IPS-18a (cell line): ENCODE data around the gene IST1.
A peak's percentile ranks its signal among the peaks of the same experiment; 100 is the strongest.

Experiments used
- H3K27ac ChIP-seq: one replicate; pipeline ENCODE4 v1.5.1; 2013; ENCODE audit warnings: low read length
- H3K27me3 ChIP-seq: one replicate; pipeline ENCODE4 v1.6.1; 2013; ENCODE audit warnings: mild to moderate bottlenecking, low read length; ENCODE audit not compliant: control insufficient read depth, insufficient read depth
- H3K36me3 ChIP-seq: one replicate; pipeline ENCODE4 v1.6.1; 2013; ENCODE audit warnings: low read depth, low read length; ENCODE audit not compliant: control insufficient read depth
- H3K4me1 ChIP-seq: one replicate; pipeline ENCODE4 v1.6.1; 2013; ENCODE audit warnings: low read depth, low read length; ENCODE audit not compliant: control insufficient read depth
- H3K4me3 ChIP-seq: one replicate; pipeline ENCODE4 v1.5.1; 2013; ENCODE audit warnings: low read length
- H3K9ac ChIP-seq: one replicate; pipeline ENCODE4 v1.6.1; 2013; ENCODE audit warnings: mild to moderate bottlenecking, low read length, moderate library complexity
- H3K9me3 ChIP-seq: one replicate; pipeline ENCODE4 v1.6.1; 2013; ENCODE audit warnings: low read depth, low read length; ENCODE audit not compliant: control insufficient read depth

The IST1 gene

DNA sequence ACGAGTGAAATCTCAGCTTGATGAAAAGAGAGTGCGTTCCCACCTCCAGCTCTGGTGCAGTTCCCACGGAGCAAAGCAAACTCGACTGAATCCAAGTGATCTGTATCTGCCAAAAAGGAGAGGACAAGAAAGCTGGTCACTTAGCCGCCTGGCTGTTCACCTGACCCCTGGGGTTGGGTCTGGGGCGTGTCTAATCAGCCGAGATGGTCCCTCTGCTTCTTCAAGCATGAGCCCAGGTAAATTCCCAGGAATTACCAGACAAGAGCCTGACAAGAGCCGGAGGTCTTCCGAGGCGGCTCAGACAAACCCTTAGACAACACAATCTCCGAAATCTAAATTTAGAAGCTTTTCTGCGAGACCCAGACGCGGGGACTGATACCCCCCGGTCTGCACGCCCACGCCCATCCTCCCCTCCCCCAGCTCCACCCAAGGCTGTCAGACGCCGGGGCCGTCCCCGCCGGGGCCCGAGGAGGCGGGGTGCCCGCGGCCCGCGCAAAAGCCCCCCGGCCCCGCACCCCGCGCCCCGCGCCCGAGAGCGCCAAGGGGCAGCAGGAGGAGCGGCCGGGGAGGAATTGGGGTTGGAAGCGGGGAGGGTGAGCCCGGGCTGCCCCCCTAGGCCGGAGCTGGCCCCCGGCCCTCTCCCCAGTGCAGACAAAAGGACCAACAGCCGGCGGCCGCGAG lies 12.0 kb upstream of the IST1 start:
- Histone ChIP-seq H3K4me1 (peaks cover 10% of the 10 kb centered on the region), H3K27me3 (no peaks in the 10 kb centered on the region), H3K27ac (peak overlapping the region; percentile 41)

DNA sequence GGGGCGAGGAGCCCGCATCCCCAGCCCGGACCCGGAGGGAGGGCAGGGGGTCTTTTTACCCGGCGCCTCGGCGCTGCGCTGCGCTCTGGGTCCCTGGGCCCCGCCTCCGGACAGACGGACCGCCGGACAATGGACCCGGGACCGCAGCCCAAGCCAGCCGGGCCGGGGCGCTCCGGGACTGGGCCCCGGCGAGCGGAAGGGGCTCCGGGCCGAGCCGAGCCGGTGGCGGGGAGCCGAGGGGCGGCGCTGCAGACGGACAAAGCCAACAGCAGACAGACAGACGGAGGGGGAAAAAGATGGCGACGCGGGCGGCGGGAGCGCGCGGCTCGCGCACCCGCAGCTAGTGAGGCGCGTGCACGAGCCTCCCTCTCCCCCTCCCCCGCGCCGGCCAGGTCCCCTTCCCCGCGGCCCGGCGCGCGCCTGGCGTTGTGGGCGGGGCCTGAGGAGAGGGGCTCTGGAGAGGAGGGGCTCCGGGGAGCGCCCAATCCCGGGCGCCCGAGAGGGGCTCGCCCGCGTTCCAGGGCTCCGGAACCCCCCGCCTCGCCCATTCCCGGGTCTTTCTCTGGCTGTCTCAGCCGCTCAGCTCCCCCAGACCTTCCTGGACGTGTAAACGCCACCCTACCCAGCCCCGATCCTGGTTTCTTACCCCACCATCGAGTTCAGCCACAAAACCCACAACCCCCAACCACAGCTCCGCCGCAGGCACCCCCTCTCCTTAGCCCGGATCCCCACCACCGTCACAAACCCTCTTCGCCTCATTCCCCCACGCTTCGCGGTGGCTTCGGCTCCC lies 11.3 kb upstream of the IST1 start, which contains the start of gene ZNF821:
TSS of gene ZNF821 (minus strand) at position 334 of the 790 bp plus-strand sequence. CDS start 4,236 bp downstream, outside the sequence.
- H3K9ac ChIP-seq, result peak within 1 kb of the TSS; percentile 85
- peaks cover 10% of the 10 kb centered on the region for H3K4me1 ChIP-seq
- H3K36me3 ChIP-seq, result peaks cover 18% of the 10 kb centered on the region
- no peaks in the 10 kb centered on the region for H3K9me3 ChIP-seq
- H3K4me3 ChIP-seq, result peak within 1 kb of the TSS; percentile 86
- no peaks in the 10 kb centered on the region for H3K27me3 ChIP-seq
- peak within 1 kb of the TSS; percentile 41 for H3K27ac ChIP-seq

More for the DNA sequence above, 12.0 kb upstream of the IST1 start:
- H3K9ac ChIP-seq, result peak overlapping the region; percentile 85
- H3K36me3 ChIP-seq, result peaks cover 22% of the 10 kb centered on the region
- peak overlapping the region; percentile 86 for H3K4me3 ChIP-seq
- no peaks in the 10 kb centered on the region for H3K9me3 ChIP-seq

GRCh38 chr16:71885261-71885650 lies 10.1 kb upstream of the IST1 start:
- no peak overlapping the region for H3K27ac ChIP-seq
- H3K9me3 ChIP-seq, result no peaks in the 10 kb centered on the region
- H3K27me3 ChIP-seq, result no peaks in the 10 kb centered on the region
- H3K4me3 ChIP-seq, result no peak overlapping the region
- H3K36me3 ChIP-seq, result peaks cover 5% of the 10 kb centered on the region
- peaks cover 10% of the 10 kb centered on the region for H3K4me1 ChIP-seq
- no peak overlapping the region for H3K9ac ChIP-seq

GRCh38 chr16:71889147-71889546 lies 6.2 kb upstream of the IST1 start:
- Histone ChIP-seq H3K4me1 (peaks cover 3% of the 10 kb centered on the region), H3K9ac (no peak overlapping the region), H3K9me3 (no peaks in the 10 kb centered on the region), H3K27me3 (no peaks in the 10 kb centered on the region), H3K27ac (no peak overlapping the region), H3K4me3 (no peak overlapping the region), H3K36me3 (no peaks in the 10 kb centered on the region)

DNA sequence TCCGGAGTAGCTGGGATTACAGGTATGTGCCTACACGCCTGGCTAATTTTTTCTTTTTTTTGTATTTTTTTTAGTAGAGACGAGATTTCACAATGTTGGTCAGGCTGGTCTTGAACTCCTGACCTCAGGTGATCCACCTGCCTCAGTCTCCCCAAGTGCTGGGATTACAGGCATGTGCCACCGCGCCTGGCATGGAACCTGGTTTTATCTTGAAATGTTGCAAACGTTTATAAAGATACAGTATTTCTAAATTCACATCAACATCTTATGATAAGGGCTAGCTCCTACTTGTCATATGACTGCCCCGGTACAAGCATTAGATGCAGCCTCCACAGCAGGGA lies 1.5 kb upstream of the IST1 start:
- H3K36me3 ChIP-seq, result no peaks in the 10 kb centered on the region
- H3K27ac ChIP-seq, result no peak overlapping the region
- peak overlapping the region; percentile 90 for H3K4me3 ChIP-seq
- H3K4me1 ChIP-seq, result peaks cover 7% of the 10 kb centered on the region
- H3K27me3 ChIP-seq, result no peaks in the 10 kb centered on the region
- H3K9me3 ChIP-seq, result no peaks in the 10 kb centered on the region
- H3K9ac ChIP-seq, result peak overlapping the region; percentile 93

GRCh38 chr16:71894229-71894920 lies 956 bp upstream of the IST1 start:
- Histone ChIP-seq H3K4me1 (peaks cover 7% of the 10 kb centered on the region), H3K9me3 (no peaks in the 10 kb centered on the region)

GRCh38 chr16:71895679-71896365 lies 491 bp downstream of the IST1 start:
- Histone ChIP-seq H3K9ac (peak overlapping the region; percentile 93), H3K9me3 (no peaks in the 10 kb centered on the region), H3K27me3 (no peaks in the 10 kb centered on the region), H3K4me1 (peaks cover 7% of the 10 kb centered on the region), H3K36me3 (no peaks in the 10 kb centered on the region), H3K27ac (peak overlapping the region; percentile 96), H3K4me3 (peak overlapping the region; percentile 90)

More at GRCh38 chr16:71894229-71894920, 956 bp upstream of the IST1 start:
- Histone ChIP-seq H3K9ac (peak overlapping the region; percentile 93), H3K27ac (peak overlapping the region; percentile 96), H3K36me3 (no peaks in the 10 kb centered on the region), H3K27me3 (no peaks in the 10 kb centered on the region), H3K4me3 (peak overlapping the region; percentile 90)

- H3K9ac ChIP-seq, result peak overlapping the region; percentile 93
- no peak overlapping the region for H3K27ac ChIP-seq
- peak overlapping the region; percentile 90 for H3K4me3 ChIP-seq
- no peaks in the 10 kb centered on the region for H3K9me3 ChIP-seq
- no peaks in the 10 kb centered on the region for H3K36me3 ChIP-seq
- H3K27me3 ChIP-seq, result no peaks in the 10 kb centered on the region
- H3K4me1 ChIP-seq, result peaks cover 7% of the 10 kb centered on the region
These were observed 1.5 kb downstream of the IST1 start for GRCh38 chr16:71896764-71897368.

DNA sequence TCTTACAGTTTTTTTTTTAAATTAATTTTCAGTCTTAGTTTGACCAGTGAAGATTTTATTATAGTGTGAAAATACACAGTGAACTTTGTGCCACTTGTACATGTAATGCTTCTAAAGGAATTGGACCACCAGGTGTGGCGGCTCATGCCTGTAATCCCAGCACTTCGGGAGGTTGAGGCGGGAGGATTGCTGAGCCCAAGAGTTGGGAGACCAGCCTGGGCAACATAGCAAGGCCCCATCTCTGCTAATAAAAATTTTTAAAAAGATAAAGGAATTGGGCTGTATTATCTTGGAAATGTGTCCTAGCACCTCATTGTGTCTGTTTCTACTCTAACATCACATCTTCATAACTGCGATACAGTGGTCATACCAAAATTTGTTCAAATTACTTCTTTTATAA lies 3.8 kb downstream of the IST1 start:
- peaks cover 4% of the 10 kb centered on the region for H3K4me1 ChIP-seq
- no peaks in the 10 kb centered on the region for H3K36me3 ChIP-seq

GRCh38 chr16:71902656-71903365 lies 7.5 kb downstream of the IST1 start:
- Histone ChIP-seq H3K27ac (no peak overlapping the region), H3K9me3 (no peaks in the 10 kb centered on the region), H3K4me3 (no peak overlapping the region), H3K27me3 (no peaks in the 10 kb centered on the region), H3K36me3 (no peaks in the 10 kb centered on the region), H3K9ac (no peak overlapping the region), H3K4me1 (no peaks in the 10 kb centered on the region)

More for the DNA sequence above, 3.8 kb downstream of the IST1 start:
- no peak overlapping the region for H3K27ac ChIP-seq
- H3K27me3 ChIP-seq, result no peaks in the 10 kb centered on the region
- H3K4me3 ChIP-seq, result no peak overlapping the region
- no peak overlapping the region for H3K9ac ChIP-seq
- H3K9me3 ChIP-seq, result no peaks in the 10 kb centered on the region
